ENCODE data around the gene F2RL1. TPM values are rescaled to one million over a fixed set of nuclear protein-coding genes. Genes with fewer than 3 reads are reported as not detected.
A peak's percentile ranks its signal among the peaks of the same experiment; 100 is the strongest.
"Not testable (repeated sequence)": the region's sequence is repeated elsewhere in the genome, so short reads cannot be mapped to it uniquely, and the experiment has no call there.

F2RL1 gene
- total and polyA plus RNA-seq, 7 donors, result 0.04 to 0.17 (median 0.08) TPM

GRCh38 chr5:76854644-76855043, 35.8 kb downstream of the F2RL1 start:
- intact Hi-C loops (cut with DNase I), result no loop called here
- H3K4me1 ChIP-seq, result no peaks in the 10 kb centered on the region
- H3K36me3 ChIP-seq (ENCODE audit: insufficient read depth in 1 of 2, low read depth in 1 of 2), result no peaks in the 10 kb centered on the region
- no peaks in the 10 kb centered on the region for H3K27me3 ChIP-seq (ENCODE audit: insufficient read depth in 3 of 3, low read length in 2 of 3)
- DNase-seq (no peak), ATAC-seq (no peak)
- no peak overlapping the region for H3K27ac ChIP-seq
- no peak overlapping the region for H3K4me3 ChIP-seq
- H3K9me3 ChIP-seq, result no peaks in the 10 kb centered on the region
- TF ChIP-seq CTCF (IDR thresholded peaks at IDR 0.05), result no peak

- H3K4me1 ChIP-seq; H3K27me3 ChIP-seq (ENCODE audit: insufficient read depth in 3 of 3, low read length in 2 of 3); H3K36me3 ChIP-seq (ENCODE audit: insufficient read depth in 1 of 2, low read depth in 1 of 2); intact Hi-C loops (cut with DNase I); DNase-seq; ATAC-seq; H3K4me3 ChIP-seq; H3K27ac ChIP-seq; H3K9me3 ChIP-seq: not testable (repeated sequence)
Measured at GRCh38 chr5:76855501-76855900, 36.7 kb downstream of the F2RL1 start.

GRCh38 chr5:76855961-76856360, 37.1 kb downstream of the F2RL1 start:
- ATAC-seq (no peak), DNase-seq (no peak)
- intact Hi-C loops (cut with DNase I), result no loop called here
- 71 to 88% (median 86%) methylated on average over 3 of the region's 3 CpGs for WGBS, 3 donors
- Histone ChIP-seq H3K9me3 (no peaks in the 10 kb centered on the region), H3K27me3 (ENCODE audit: insufficient read depth in 3 of 3, low read length in 2 of 3) (no peaks in the 10 kb centered on the region), H3K27ac (no peak overlapping the region), H3K4me3 (no peak overlapping the region), H3K36me3 (ENCODE audit: insufficient read depth in 1 of 2, low read depth in 1 of 2) (no peaks in the 10 kb centered on the region), H3K4me1 (no peaks in the 10 kb centered on the region)
- no peak for TF ChIP-seq CTCF (IDR thresholded peaks at IDR 0.05)

GRCh38 chr5:76856800-76857199, 38.0 kb downstream of the F2RL1 start:
- ATAC-seq; intact Hi-C loops (cut with DNase I); H3K36me3 ChIP-seq (ENCODE audit: insufficient read depth in 1 of 2, low read depth in 1 of 2); H3K9me3 ChIP-seq; H3K4me1 ChIP-seq; H3K27me3 ChIP-seq (ENCODE audit: insufficient read depth in 3 of 3, low read length in 2 of 3); DNase-seq; H3K27ac ChIP-seq; H3K4me3 ChIP-seq: not testable (repeated sequence)
- 74 to 82% (median 80%) methylated on average over 4 of the region's 4 CpGs for WGBS, 3 donors

GRCh38 chr5:76859591-76860247, 40.9 kb downstream of the F2RL1 start:
- intact Hi-C loops (cut with DNase I), result no loop called here
- peak in 1 of 2 donors; percentile 16 for DNase-seq
- H3K4me1 ChIP-seq, result no peaks in the 10 kb centered on the region

More at GRCh38 chr5:76859591-76860247, 40.9 kb downstream of the F2RL1 start:
- Histone ChIP-seq H3K36me3 (ENCODE audit: insufficient read depth in 1 of 2, low read depth in 1 of 2) (no peaks in the 10 kb centered on the region), H3K4me3 (no peak overlapping the region), H3K27me3 (ENCODE audit: insufficient read depth in 3 of 3, low read length in 2 of 3) (no peaks in the 10 kb centered on the region), H3K27ac (no peak overlapping the region), H3K9me3 (no peaks in the 10 kb centered on the region)
- 81 to 86% (median 86%) methylated on average over 10 of the region's 10 CpGs for WGBS, 3 donors
- TF ChIP-seq CTCF (IDR thresholded peaks at IDR 0.05), result no peak
- ATAC-seq, result no peak
